Iris pigment epithelial cell (primary cell): ENCODE data around the gene QRICH1.

ENCODE experiments used
- DNase-seq: peaks from one replicate; pipeline ENCODE4 v3.0.0-alpha.2; 2011; ENCODE audit warnings: low read depth

Gene QRICH1

GRCh38 chr3:49119036-49119435 lies 25.2 kb upstream of the QRICH1 start:
- no peak for DNase-seq

GRCh38 chr3:49112262-49112661 lies 18.4 kb upstream of the QRICH1 start:
- DNase-seq, result no peak

- DNase-seq, result no peak
Observed at GRCh38 chr3:49111347-49111746, 17.5 kb upstream of the QRICH1 start.

- no peak for DNase-seq
Observed at GRCh38 chr3:49110780-49111179, 16.9 kb upstream of the QRICH1 start.

GRCh38 chr3:49108346-49108745 lies 14.5 kb upstream of the QRICH1 start:
- DNase-seq, result no peak

GRCh38 chr3:49104427-49105291 lies 10.8 kb upstream of the QRICH1 start, which contains the start of gene QARS1:
QARS1 (minus strand) TSS chr3:49104757; CDS start chr3:49104733, 24 bp downstream.
- peak; percentile 91 for DNase-seq

- no peak for DNase-seq
Observed at GRCh38 chr3:49104052-49104426, 10.2 kb upstream of the QRICH1 start.

- DNase-seq, result no peak
Observed at GRCh38 chr3:49100046-49100615, 6.3 kb upstream of the QRICH1 start.

GRCh38 chr3:49098910-49099630 lies 5.2 kb upstream of the QRICH1 start:
- no peak for DNase-seq

GRCh38 chr3:49098429-49098828 lies 4.6 kb upstream of the QRICH1 start:
- DNase-seq, result peak; percentile 81

GRCh38 chr3:49092938-49093852 lies 676 bp downstream of the QRICH1 start:
- DNase-seq, result peak; percentile 92

GRCh38 chr3:49081429-49081828 lies 12.4 kb downstream of the QRICH1 start:
- no peak for DNase-seq

GRCh38 chr3:49079270-49079669 lies 14.6 kb downstream of the QRICH1 start:
- no peak for DNase-seq

GRCh38 chr3:49076646-49077045 lies 17.2 kb downstream of the QRICH1 start:
- DNase-seq, result no peak

GRCh38 chr3:49076116-49076515 lies 17.8 kb downstream of the QRICH1 start:
- DNase-seq, result no peak

GRCh38 chr3:49058011-49058410 lies 35.9 kb downstream of the QRICH1 start:
- DNase-seq, result peak; percentile 22

- DNase-seq, result no peak
Observed at GRCh38 chr3:49057268-49057667, 36.6 kb downstream of the QRICH1 start.

- DNase-seq, result no peak
Observed at GRCh38 chr3:49054344-49054862, 39.5 kb downstream of the QRICH1 start.

GRCh38 chr3:49053543-49053942 lies 40.3 kb downstream of the QRICH1 start:
- DNase-seq, result no peak

GRCh38 chr3:49035281-49035680 lies 58.6 kb downstream of the QRICH1 start:
- no peak for DNase-seq

- no peak for DNase-seq
Observed at GRCh38 chr3:49034650-49035049, 59.2 kb downstream of the QRICH1 start.
